H1 (cell line): ENCODE results near the gene LCOR. TPM values are rescaled to one million over a fixed set of nuclear protein-coding genes. Genes with fewer than 3 reads are reported as not detected.

Experiments used
- CTCF ChIA-PET: fragments of 300-600 bp; sonication (Branson Sonifier 250); formaldehyde crosslinking; loops from one replicate; lab custom pipeline; 2021; ENCODE audit not compliant: partially characterized antibody; lab: Charles Lee
- POLR2A ChIA-PET: fragments of 300-600 bp; sonication (Branson Sonifier 250); formaldehyde crosslinking; loops from one replicate; lab custom pipeline; 2021; ENCODE audit warnings: inconsistent platforms; ENCODE audit not compliant: partially characterized antibody; lab: Charles Lee
- DNase-seq, 2 experiments: peaks; one replicate each; pipeline versions ENCODE4 v3.0.0 to v3.0.0-alpha.2; 2010 to 2022; ENCODE audit warnings: low spot score in 2 of 2, low read depth in 1 of 2, mixed read lengths in 1 of 2
- FAIRE-seq: peaks from 2 replicates; lab custom pipeline; 2011; peaks lifted over from hg19 to GRCh38; lab: Jason Lieb, UNC
- H2AFZ ChIP-seq: 2 replicates; pipeline ENCODE4 v1.8.1; 2012; ENCODE audit warnings: low read length, inconsistent platforms
- H2AK5ac ChIP-seq: 2 replicates; pipeline ENCODE4 v1.6.1; 2013; ENCODE audit warnings: low read depth, low read length
- H2BK120ac ChIP-seq: replicated peaks from 2 replicates; pipeline ENCODE3; 2013; ENCODE audit warnings: low read depth, low read length, inconsistent platforms
- H2BK12ac ChIP-seq: 2 replicates; pipeline ENCODE4 v1.6.1; 2013; ENCODE audit warnings: low read depth, low read length
- H2BK15ac ChIP-seq: 2 replicates; pipeline ENCODE4 v1.6.1; 2013; ENCODE audit warnings: low read length
- H2BK20ac ChIP-seq: 2 replicates; pipeline ENCODE4 v1.6.1; 2013; ENCODE audit warnings: low read length
- H2BK5ac ChIP-seq: 2 replicates; pipeline ENCODE4 v1.6.1; 2013; ENCODE audit warnings: low read depth, low read length
- H3K14ac ChIP-seq: 2 replicates; pipeline ENCODE4 v1.6.1; 2013; ENCODE audit warnings: inconsistent platforms; ENCODE audit not compliant: insufficient read length
- H3K18ac ChIP-seq: 2 replicates; pipeline ENCODE4 v1.6.1; 2013; ENCODE audit warnings: low read length; ENCODE audit errors: extremely low read depth
- H3K23ac ChIP-seq: 2 replicates; pipeline ENCODE4 v1.6.1; 2013; ENCODE audit warnings: inconsistent platforms; ENCODE audit not compliant: insufficient read length
- H3K23me2 ChIP-seq: 2 replicates; pipeline ENCODE4 v1.6.1; 2013; ENCODE audit warnings: low read depth, low read length
- H3K27ac ChIP-seq: 2 replicates; pipeline ENCODE4 v1.6.1; 2011; ENCODE audit warnings: low read depth, low read length, inconsistent platforms
- H3K27me3 ChIP-seq, 4 experiments: replicated peaks in 1 of 4; 1 replicate in 1 of 4; 2 replicates in 3 of 4; pipeline versions ENCODE4 v1.6.1 to v1.8.1; 2011 to 2013; ENCODE audit warnings: low read length in 3 of 4, mild to moderate bottlenecking in 3 of 4, inconsistent platforms in 2 of 4, mixed read lengths in 2 of 4, moderate library complexity in 1 of 4; ENCODE audit not compliant: control insufficient read depth in 3 of 4, insufficient read depth in 3 of 4; ENCODE audit errors: extremely low read depth in 1 of 4
- H3K36me3 ChIP-seq, 4 experiments: 2 replicates each; pipeline versions ENCODE4 v1.6.1 to v1.8.1; 2011 to 2013; ENCODE audit warnings: mild to moderate bottlenecking in 4 of 4, low read length in 3 of 4, moderate library complexity in 2 of 4, control low read depth in 1 of 4, inconsistent platforms in 1 of 4; ENCODE audit not compliant: insufficient read depth in 4 of 4, control insufficient read depth in 2 of 4
- H3K4ac ChIP-seq: replicated peaks from 2 replicates; pipeline ENCODE3; 2013; ENCODE audit warnings: low read length, low read depth, mixed read lengths, inconsistent platforms; ENCODE audit not compliant: insufficient read length
- H3K4me1 ChIP-seq, 4 experiments: replicated peaks in 1 of 4; 1 replicate in 1 of 4; 2 replicates in 3 of 4; pipeline versions ENCODE4 v1.6.1 to v1.8.1; 2011 to 2013; ENCODE audit warnings: low read length in 3 of 4, inconsistent platforms in 2 of 4, mixed read lengths in 1 of 4; ENCODE audit not compliant: insufficient read depth in 4 of 4, control insufficient read depth in 3 of 4
- H3K4me2 ChIP-seq, 2 experiments: 2 replicates each; pipeline versions ENCODE4 v1.6.1 to v1.8.1; 2011 to 2013; ENCODE audit warnings: low read depth in 2 of 2, low read length in 2 of 2, control low read depth in 1 of 2, inconsistent platforms in 1 of 2, mild to moderate bottlenecking in 1 of 2; ENCODE audit not compliant: insufficient read depth in 1 of 2
- H3K4me3 ChIP-seq, 4 experiments: fragments of 200-600, 300-600 bp in 1 of 4; sonication (generic), shearing (Covaris generic), sonication (Bioruptor Twin) in 1 of 4; 2 replicates each; pipeline versions ENCODE4 v1.5.1 to v1.8.1; 2011 to 2016; ENCODE audit warnings: low read length in 4 of 4, low read depth in 3 of 4, control low read depth in 2 of 4, inconsistent platforms in 2 of 4, mild to moderate bottlenecking in 2 of 4, mixed read lengths in 1 of 4, moderate library complexity in 1 of 4; ENCODE audit not compliant: insufficient read depth in 2 of 4; ENCODE audit errors: extremely low read depth in 1 of 4
- H3K56ac ChIP-seq: replicated peaks from 2 replicates; pipeline ENCODE3; 2013; ENCODE audit warnings: low read depth, mild to moderate bottlenecking, mixed read lengths, low read length, inconsistent platforms; ENCODE audit not compliant: insufficient read length
- H3K79me1 ChIP-seq: 2 replicates; pipeline ENCODE4 v1.6.1; 2013; ENCODE audit warnings: low read depth, low read length, control low read depth
- H3K79me2 ChIP-seq, 2 experiments: 2 replicates each; pipeline versions ENCODE4 v1.6.1 to v1.8.1; 2012 to 2013; ENCODE audit warnings: low read length in 2 of 2, mild to moderate bottlenecking in 2 of 2, inconsistent platforms in 1 of 2; ENCODE audit not compliant: insufficient read depth in 2 of 2, control insufficient read depth in 1 of 2
- H3K9ac ChIP-seq, 4 experiments: replicated peaks in 1 of 4; 1 replicate in 1 of 4; 2 replicates in 3 of 4; pipeline versions ENCODE4 v1.6.1 to v1.8.1; 2011 to 2013; ENCODE audit warnings: low read depth in 3 of 4, low read length in 3 of 4, control low read depth in 2 of 4, mild to moderate bottlenecking in 2 of 4, moderate library complexity in 2 of 4, inconsistent platforms in 1 of 4; ENCODE audit errors: extremely low read depth in 1 of 4
- H3K9me3 ChIP-seq, 2 experiments: 2 replicates each; pipeline versions ENCODE4 v1.6.1 to v1.8.1; 2012 to 2013; ENCODE audit warnings: mild to moderate bottlenecking in 2 of 2, moderate library complexity in 2 of 2, control low read depth in 1 of 2, inconsistent platforms in 1 of 2, low read depth in 1 of 2, low read length in 1 of 2, mixed read lengths in 1 of 2; ENCODE audit not compliant: insufficient read depth in 2 of 2
- H4K20me1 ChIP-seq, 2 experiments: replicated peaks in 1 of 2; 2 replicates each; pipeline versions ENCODE3 to v1.8.1; 2011 to 2013; ENCODE audit warnings: inconsistent platforms in 2 of 2, low read length in 2 of 2, mild to moderate bottlenecking in 1 of 2; ENCODE audit not compliant: insufficient read depth in 2 of 2, control insufficient read depth in 1 of 2
- H4K5ac ChIP-seq: 2 replicates; pipeline ENCODE4 v1.6.1; 2013; ENCODE audit warnings: low read length, low read depth, mixed read lengths, inconsistent platforms; ENCODE audit not compliant: insufficient read length
- H4K8ac ChIP-seq: 2 replicates; pipeline ENCODE4 v1.8.0; 2013; ENCODE audit warnings: mild to moderate bottlenecking, moderate library complexity, low read length, inconsistent platforms; ENCODE audit not compliant: insufficient read depth; ENCODE audit errors: extremely low read depth
- H4K91ac ChIP-seq: replicated peaks from 2 replicates; pipeline ENCODE3; 2013; ENCODE audit warnings: low read length, mixed read lengths, inconsistent platforms; ENCODE audit not compliant: insufficient read length
- ASH2L ChIP-seq: fragments of 200-600, 300-600 bp; sonication (generic); IDR thresholded peaks from one replicate; pipeline ENCODE4 v1.7.1; 2017; ENCODE audit warnings: low read length
- CHD2 ChIP-seq: IDR thresholded peaks from 2 replicates; pipeline ENCODE4 v1.6.1; 2012; ENCODE audit warnings: low read length, improper control_type of control experiment
- CTBP2 ChIP-seq: IDR thresholded peaks from 2 replicates; pipeline ENCODE4 v1.7.0; 2011; ENCODE audit warnings: borderline replicate concordance, mild to moderate bottlenecking, moderate library complexity, mixed read lengths, low read length; ENCODE audit not compliant: insufficient read depth, insufficient read length
- GABPA ChIP-seq: IDR thresholded peaks from 2 replicates; pipeline ENCODE4 v1.6.1; 2011; ENCODE audit warnings: mild to moderate bottlenecking, low read length, moderate library complexity, borderline replicate concordance; ENCODE audit not compliant: insufficient read depth
- MAFK ChIP-seq: IDR thresholded peaks from 2 replicates; pipeline ENCODE4 v1.6.1; 2012; ENCODE audit warnings: low read depth, mild to moderate bottlenecking, improper control_type of control experiment, low read length
- TAF1 ChIP-seq: IDR thresholded peaks from 2 replicates; pipeline ENCODE4 v1.6.1; 2011; ENCODE audit warnings: mild to moderate bottlenecking, low read depth, low read length
- TCF12 ChIP-seq: IDR thresholded peaks from 2 replicates; pipeline ENCODE4 v1.6.1; 2011; ENCODE audit warnings: low read depth, mild to moderate bottlenecking, low read length
- WGBS, 2 experiments: shearing (Covaris generic) in 1 of 2; methylation state at CpG; one replicate each; pipeline versions ENCODE4 v1.1.6 to v1.1.7; 2013 to 2015; ENCODE audit warnings: low lambda C conversion rate in 2 of 2, mixed read lengths in 2 of 2, inconsistent platforms in 1 of 2, low coverage in 1 of 2, missing lambda C conversion rate in 1 of 2; ENCODE audit not compliant: insufficient replicate concordance in 2 of 2, insufficient coverage in 1 of 2, insufficient read length in 1 of 2; ENCODE audit errors: extremely low coverage in 1 of 2, missing lambda C conversion rate in 1 of 2; 5-methylcytosine and 5-hydroxymethylcytosine counted together
- polyA plus RNA-seq, 7 experiments: library from polyadenylated mRNA; depleted of rRNA in 3 of 7; stranded (reverse) in 5 of 7; unstranded in 2 of 7; fragments of >200 nt in 5 of 7; fragments of 200-250 nt in 2 of 7; gene quantifications; 1 replicate in 5 of 7; 2 replicates in 1 of 7; 4 replicates in 1 of 7; pipeline versions ENCODE4 v1.2.1 to v1.2.3, GENCODE V29; 2011 to 2013; ENCODE audit warnings: missing spikeins in 2 of 7, mixed read lengths in 2 of 7
- total RNA-seq: library from RNA; stranded (reverse); fragmentation: NEBNext Ultra II Directional; extraction: Animal tissue kit (Norgen Biotek cat#: 25700); gene quantifications from 2 replicates; pipeline ENCODE4 v1.2.1, GENCODE V29; 2021

The LCOR gene
- total and polyA plus RNA-seq, 2 of the 8 experiments (the other 6 are each of a cell fraction or from before 2014, with no cell fraction given), result 4.7 to 25.5 TPM

- H3K14ac ChIP-seq, result no peak overlapping the region
- 94% methylated on average over 1 of the region's 1 CpG; no CpG with 5 or more reads in 1 of the 2 experiments for WGBS, 2 experiments
- no peak for TF ChIP-seq GABPA
- TF ChIP-seq TCF12, result no peak
- TF ChIP-seq ASH2L, result no peak
- TF ChIP-seq CTBP2, result no peak
- TF ChIP-seq TAF1, result no peak
- no peak for TF ChIP-seq MAFK
- no peak for TF ChIP-seq CHD2
Observed at GRCh38 chr10:97007417-97007816, 175.3 kb downstream of the LCOR start.

More at GRCh38 chr10:97007417-97007816, 175.3 kb downstream of the LCOR start:
- DNase-seq (no peak), FAIRE-seq (no peak)
- no peak overlapping the region for H2BK15ac ChIP-seq
- no peak overlapping the region for H3K27ac ChIP-seq
- no peaks in the 10 kb centered on the region for H3K36me3 ChIP-seq
- H4K8ac ChIP-seq, result no peak overlapping the region
- H2BK5ac ChIP-seq, result no peak overlapping the region
- H4K20me1 ChIP-seq, result no peaks in the 10 kb centered on the region
- H3K23me2 ChIP-seq, result peaks cover 1% of the 10 kb centered on the region; the same call in 1 of the 2 replicates
- H3K4me2 ChIP-seq, result no peak overlapping the region
- no peak overlapping the region for H3K56ac ChIP-seq
- H3K9ac ChIP-seq, result no peak overlapping the region
- ChIA-PET POLR2A (no interaction called here), CTCF (no interaction called here)
- no peak overlapping the region for H3K4ac ChIP-seq
- H3K9me3 ChIP-seq, result no peaks in the 10 kb centered on the region
- H2BK12ac ChIP-seq, result no peak overlapping the region
- no peaks in the 10 kb centered on the region for H3K27me3 ChIP-seq
- no peak overlapping the region for H3K18ac ChIP-seq
- H4K5ac ChIP-seq, result no peak overlapping the region
- H3K79me2 ChIP-seq, result no peaks in the 10 kb centered on the region
- H2AFZ ChIP-seq, result no peak overlapping the region
- peaks cover 0 to 4% (median 1%) of the 10 kb centered on the region in 4 experiments; a peak in 4 of 7 replicates for H3K4me1 ChIP-seq
- no peaks in the 10 kb centered on the region for H3K79me1 ChIP-seq
- H3K23ac ChIP-seq, result no peak overlapping the region
- H3K4me3 ChIP-seq, result no peak overlapping the region
- no peak overlapping the region for H2AK5ac ChIP-seq
- no peak overlapping the region for H4K91ac ChIP-seq
- H2BK120ac ChIP-seq, result no peak overlapping the region
- no peak overlapping the region for H2BK20ac ChIP-seq
